RPMI8226 (cell line): Measurements from ENCODE around the gene ZNF385C.
"Not testable (repeated sequence)": the region's sequence is repeated elsewhere in the genome, so short reads cannot be mapped to it uniquely, and the experiment has no call there.

Experiments used
- DNase-seq: peaks from one replicate; pipeline ENCODE4 v3.0.0-alpha.2; 2015

The ZNF385C gene

GRCh38 chr17:42016941-42017865 is 81.1 kb downstream of the ZNF385C start, which contains the start of gene DNAJC7:
DNAJC7 (minus strand) TSS chr17:42017439; CDS start chr17:42017416, 23 bp downstream.
- DNase-seq, result peak; percentile 93

- peak; percentile 55 for DNase-seq
Observed at GRCh38 chr17:42016411-42016831, 81.9 kb downstream of the ZNF385C start.

- DNase-seq, result not testable (repeated sequence)
Observed at GRCh38 chr17:42013740-42014139, 84.5 kb downstream of the ZNF385C start.

GRCh38 chr17:42012363-42012762 is 85.9 kb downstream of the ZNF385C start:
- not testable (repeated sequence) for DNase-seq

GRCh38 chr17:42010898-42011516 is 87.3 kb downstream of the ZNF385C start:
- no peak for DNase-seq

- not testable (repeated sequence) for DNase-seq
Observed at GRCh38 chr17:42010266-42010680, 88.0 kb downstream of the ZNF385C start.

- DNase-seq, result no peak
Observed at GRCh38 chr17:42009170-42009569, 89.1 kb downstream of the ZNF385C start.

- no peak for DNase-seq
Observed at GRCh38 chr17:42005166-42005565, 93.1 kb downstream of the ZNF385C start.

- DNase-seq, result no peak
Observed at GRCh38 chr17:42002792-42003301, 95.4 kb downstream of the ZNF385C start.

GRCh38 chr17:42002175-42002791 is 96.0 kb downstream of the ZNF385C start:
- no peak for DNase-seq

GRCh38 chr17:42001729-42002128 is 96.5 kb downstream of the ZNF385C start:
- DNase-seq, result no peak

- DNase-seq, result no peak
Observed at GRCh38 chr17:42000413-42001133, 97.7 kb downstream of the ZNF385C start.

- DNase-seq, result no peak
Observed at GRCh38 chr17:41998497-41998896, 99.8 kb downstream of the ZNF385C start.

GRCh38 chr17:41996855-41997164 is 101.5 kb downstream of the ZNF385C start:
- no peak for DNase-seq

GRCh38 chr17:41992576-41992975 is 105.7 kb downstream of the ZNF385C start:
- no peak for DNase-seq

- DNase-seq, result no peak
Observed at GRCh38 chr17:41989702-41990419, 108.4 kb downstream of the ZNF385C start.

GRCh38 chr17:41988418-41988817 is 109.9 kb downstream of the ZNF385C start:
- no peak for DNase-seq

GRCh38 chr17:41987642-41988041 is 110.6 kb downstream of the ZNF385C start:
- DNase-seq, result no peak

GRCh38 chr17:41986634-41987033 is 111.6 kb downstream of the ZNF385C start:
- no peak for DNase-seq

- no peak for DNase-seq
Observed at GRCh38 chr17:41985919-41986318, 112.4 kb downstream of the ZNF385C start.

- DNase-seq, result no peak
Observed at GRCh38 chr17:41984454-41984853, 113.8 kb downstream of the ZNF385C start.
